ENCODE measurements around the gene ADGRF3. TPM values are rescaled to one million over a fixed set of nuclear protein-coding genes. Genes with fewer than 3 reads are reported as not detected.

The ADGRF3 gene
- total RNA-seq, 1 experiment from 2014 or later, result 0.48 TPM

- peaks cover 77% of the 10 kb centered on the region for H3K79me2 ChIP-seq (ENCODE audit: low read depth)
- peaks cover 39% of the 10 kb centered on the region for H3F3A ChIP-seq (ENCODE audit: insufficient read depth, low read depth)
- no peak overlapping the region for H2AFZ ChIP-seq
- peaks cover 40% of the 10 kb centered on the region for H3K36me3 ChIP-seq (ENCODE audit: low read depth)
- TF ChIP-seq EZH2 (IDR thresholded peaks at IDR 0.05; ENCODE audit: low read depth), result no peak
- TF ChIP-seq, protein P1, sequence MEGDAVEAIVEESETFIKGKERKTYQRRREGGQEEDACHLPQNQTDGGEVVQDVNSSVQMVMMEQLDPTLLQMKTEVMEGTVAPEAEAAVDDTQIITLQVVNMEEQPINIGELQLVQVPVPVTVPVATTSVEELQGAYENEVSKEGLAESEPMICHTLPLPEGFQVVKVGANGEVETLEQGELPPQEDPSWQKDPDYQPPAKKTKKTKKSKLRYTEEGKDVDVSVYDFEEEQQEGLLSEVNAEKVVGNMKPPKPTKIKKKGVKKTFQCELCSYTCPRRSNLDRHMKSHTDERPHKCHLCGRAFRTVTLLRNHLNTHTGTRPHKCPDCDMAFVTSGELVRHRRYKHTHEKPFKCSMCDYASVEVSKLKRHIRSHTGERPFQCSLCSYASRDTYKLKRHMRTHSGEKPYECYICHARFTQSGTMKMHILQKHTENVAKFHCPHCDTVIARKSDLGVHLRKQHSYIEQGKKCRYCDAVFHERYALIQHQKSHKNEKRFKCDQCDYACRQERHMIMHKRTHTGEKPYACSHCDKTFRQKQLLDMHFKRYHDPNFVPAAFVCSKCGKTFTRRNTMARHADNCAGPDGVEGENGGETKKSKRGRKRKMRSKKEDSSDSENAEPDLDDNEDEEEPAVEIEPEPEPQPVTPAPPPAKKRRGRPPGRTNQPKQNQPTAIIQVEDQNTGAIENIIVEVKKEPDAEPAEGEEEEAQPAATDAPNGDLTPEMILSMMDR (conservative IDR thresholded peaks at IDR 0.05), result no peak
- H3K27ac ChIP-seq, result peak overlapping the region; percentile 52
- H3K4me1 ChIP-seq (replicated peaks; ENCODE audit: insufficient read depth), result peaks cover 24% of the 10 kb centered on the region
- intact Hi-C loops (cut with micrococcal nuclease; ENCODE audit: unreplicated experiment), result no loop called here
- peak in 1 of 2 experiments; percentile 81 for DNase-seq
- H3K27me3 ChIP-seq (ENCODE audit: insufficient read depth, low read depth), result no peaks in the 10 kb centered on the region
- H3K4me3 ChIP-seq, result no peak overlapping the region
- H4K20me1 ChIP-seq (ENCODE audit: insufficient read depth), result peaks cover 27% of the 10 kb centered on the region
- no peaks in the 10 kb centered on the region for H3K9me2 ChIP-seq (ENCODE audit: insufficient read depth)
- H3K4me2 ChIP-seq, result peak overlapping the region; percentile 18
- no TSS peak for BruUV-seq (replicated peaks)
- H3K9me3 ChIP-seq (ENCODE audit: insufficient read depth, low read depth), result no peaks in the 10 kb centered on the region
- POLR2A ChIA-PET (ENCODE audit: unreplicated experiment), result no interaction called here
- CTCF ChIA-PET, result no interaction called here
Observed at GRCh38 chr2:26363323-26363722, 16.7 kb upstream of the ADGRF3 start.

- Histone ChIP-seq H3K27ac (peak overlapping the region; percentile 48), H3K9me3 (ENCODE audit: insufficient read depth, low read depth) (no peaks in the 10 kb centered on the region), H4K20me1 (ENCODE audit: insufficient read depth) (peaks cover 23% of the 10 kb centered on the region), H3K4me3 (no peak overlapping the region), H3F3A (ENCODE audit: insufficient read depth, low read depth) (peaks cover 36% of the 10 kb centered on the region), H3K27me3 (ENCODE audit: insufficient read depth, low read depth) (no peaks in the 10 kb centered on the region), H3K36me3 (ENCODE audit: low read depth) (peaks cover 21% of the 10 kb centered on the region), H2AFZ (no peak overlapping the region), H3K4me2 (no peak overlapping the region), H3K4me1 (replicated peaks; ENCODE audit: insufficient read depth) (peaks cover 44% of the 10 kb centered on the region), H3K79me2 (ENCODE audit: low read depth) (peaks cover 95% of the 10 kb centered on the region), H3K9me2 (ENCODE audit: insufficient read depth) (no peaks in the 10 kb centered on the region)
- BruUV-seq (replicated peaks), result no TSS peak
- DNase-seq, result no peak
- intact Hi-C loops (cut with micrococcal nuclease; ENCODE audit: unreplicated experiment), result no loop called here
- TF ChIP-seq, protein P1 (conservative IDR thresholded peaks at IDR 0.05), result no peak
- TF ChIP-seq EZH2 (IDR thresholded peaks at IDR 0.05; ENCODE audit: low read depth), result no peak
- CTCF ChIA-PET, result no interaction called here
- POLR2A ChIA-PET (ENCODE audit: unreplicated experiment), result no interaction called here
Observed at GRCh38 chr2:26359886-26360473, 13.4 kb upstream of the ADGRF3 start.

DNA sequence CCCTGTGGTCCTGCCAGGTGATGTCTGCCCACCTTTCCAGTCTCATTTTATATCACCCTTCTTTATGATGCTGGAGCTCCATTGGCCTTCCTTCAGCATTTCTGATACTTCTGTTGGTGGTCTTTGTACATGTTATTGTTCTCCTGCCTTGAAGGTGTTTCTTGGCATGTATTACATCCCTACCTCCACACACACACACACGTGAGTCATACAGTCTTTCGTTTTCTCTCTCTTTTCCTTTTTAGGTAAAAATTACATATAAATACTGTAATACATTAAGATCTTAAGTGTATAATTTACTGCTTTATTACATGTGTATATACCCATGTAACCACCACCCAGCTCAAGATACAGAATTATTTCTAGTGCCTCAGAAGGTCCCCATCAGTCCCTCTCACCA lies 10.2 kb upstream of the ADGRF3 start:
- 0 out of 2 replicates have a peak overlapping the region, but pooled peaks have one; percentile 77 for H3K4me2 ChIP-seq
- H4K20me1 ChIP-seq (ENCODE audit: insufficient read depth), result no peaks in the 10 kb centered on the region
- BruUV-seq (replicated peaks), result no TSS peak
- H2AFZ ChIP-seq, result no peak overlapping the region
- ChIA-PET CTCF (no interaction called here), POLR2A (ENCODE audit: unreplicated experiment) (interaction anchor here (0.6 kb wide), 1 partner anchor 369 kb away, joined by 12 read pairs; no protein-coding TSS in a partner anchor)
- intact Hi-C loops (cut with micrococcal nuclease; ENCODE audit: unreplicated experiment), result no loop called here
- H3K4me1 ChIP-seq (replicated peaks; ENCODE audit: insufficient read depth), result peaks cover 61% of the 10 kb centered on the region
- peaks cover 17% of the 10 kb centered on the region for H3K36me3 ChIP-seq (ENCODE audit: low read depth)
- peak overlapping the region; percentile 99 for H3K27ac ChIP-seq
- DNase-seq, result no peak
- TF ChIP-seq, protein P1 (conservative IDR thresholded peaks at IDR 0.05), result no peak
- TF ChIP-seq EZH2 (IDR thresholded peaks at IDR 0.05; ENCODE audit: low read depth), result no peak
- peaks cover 31% of the 10 kb centered on the region for H3F3A ChIP-seq (ENCODE audit: insufficient read depth, low read depth)
- H3K4me3 ChIP-seq, result no peak overlapping the region
- no peaks in the 10 kb centered on the region for H3K9me2 ChIP-seq (ENCODE audit: insufficient read depth)
- H3K79me2 ChIP-seq (ENCODE audit: low read depth), result peaks cover 95% of the 10 kb centered on the region
- no peaks in the 10 kb centered on the region for H3K27me3 ChIP-seq (ENCODE audit: insufficient read depth, low read depth)
- H3K9me3 ChIP-seq (ENCODE audit: insufficient read depth, low read depth), result no peaks in the 10 kb centered on the region
